HG03139 (cell line): ENCODE results near the gene CDH4.

ENCODE experiments used
- ATAC-seq: cut with Tn5 transposase; IDR thresholded peaks from one replicate; pipeline ENCODE4 v1.9.1; 2021; ENCODE audit not compliant: unreplicated experiment

CDH4 gene

DNA sequence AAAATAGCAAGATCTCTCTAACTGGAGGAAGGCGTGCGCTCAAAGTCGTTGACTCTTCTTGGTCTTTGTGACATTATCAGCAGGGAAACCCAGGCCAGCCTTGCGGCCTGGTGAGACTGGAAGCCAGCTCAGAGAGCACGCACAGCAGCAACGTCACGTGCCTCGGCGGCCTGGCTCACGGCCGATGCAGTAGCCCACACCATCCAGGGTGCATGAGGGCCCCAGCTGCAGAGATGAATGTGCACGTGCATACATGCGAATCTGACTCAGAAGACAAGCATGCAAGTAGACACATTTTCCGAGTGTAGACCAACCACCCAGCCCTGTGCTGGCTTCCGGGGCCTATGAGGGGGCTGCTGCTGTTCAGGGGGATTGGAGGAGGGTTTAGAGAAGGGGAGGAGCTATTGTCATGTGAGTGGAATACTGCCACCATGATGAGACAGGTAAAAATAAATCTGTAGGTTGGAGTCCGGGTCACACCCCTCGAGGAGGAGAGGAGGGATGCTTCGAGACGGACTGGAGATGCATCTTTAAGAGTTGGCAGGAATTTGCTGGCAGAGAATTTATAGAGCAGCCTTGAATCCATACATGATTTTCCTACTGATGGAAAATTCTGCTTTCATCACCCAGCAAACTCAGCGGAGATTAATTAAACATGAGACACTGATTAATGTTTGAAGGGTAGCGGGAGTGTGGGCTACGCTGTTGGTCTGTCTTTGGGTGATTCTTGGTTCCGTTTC lies 388.2 kb downstream of the CDH4 start:
- no peak for ATAC-seq

DNA sequence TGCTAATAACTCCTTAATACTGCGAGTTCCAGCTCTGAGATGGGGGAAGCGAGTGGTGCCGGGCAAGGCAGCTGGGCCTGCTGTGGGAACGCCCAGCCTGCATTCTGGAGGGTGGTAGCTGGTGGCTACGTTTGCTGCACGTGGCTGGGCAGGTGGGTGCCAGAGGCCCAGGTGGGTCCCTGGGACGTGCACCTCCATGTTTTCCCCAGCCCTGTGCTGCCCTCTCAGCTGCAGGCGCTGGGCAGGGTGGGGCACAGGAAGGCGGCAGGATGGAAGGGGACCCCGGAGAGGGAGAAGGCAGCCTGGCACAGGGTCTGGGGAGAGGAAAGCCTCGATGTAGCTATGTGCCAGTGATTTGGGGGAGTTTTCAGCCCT lies 388.8 kb downstream of the CDH4 start:
- no peak for ATAC-seq

DNA sequence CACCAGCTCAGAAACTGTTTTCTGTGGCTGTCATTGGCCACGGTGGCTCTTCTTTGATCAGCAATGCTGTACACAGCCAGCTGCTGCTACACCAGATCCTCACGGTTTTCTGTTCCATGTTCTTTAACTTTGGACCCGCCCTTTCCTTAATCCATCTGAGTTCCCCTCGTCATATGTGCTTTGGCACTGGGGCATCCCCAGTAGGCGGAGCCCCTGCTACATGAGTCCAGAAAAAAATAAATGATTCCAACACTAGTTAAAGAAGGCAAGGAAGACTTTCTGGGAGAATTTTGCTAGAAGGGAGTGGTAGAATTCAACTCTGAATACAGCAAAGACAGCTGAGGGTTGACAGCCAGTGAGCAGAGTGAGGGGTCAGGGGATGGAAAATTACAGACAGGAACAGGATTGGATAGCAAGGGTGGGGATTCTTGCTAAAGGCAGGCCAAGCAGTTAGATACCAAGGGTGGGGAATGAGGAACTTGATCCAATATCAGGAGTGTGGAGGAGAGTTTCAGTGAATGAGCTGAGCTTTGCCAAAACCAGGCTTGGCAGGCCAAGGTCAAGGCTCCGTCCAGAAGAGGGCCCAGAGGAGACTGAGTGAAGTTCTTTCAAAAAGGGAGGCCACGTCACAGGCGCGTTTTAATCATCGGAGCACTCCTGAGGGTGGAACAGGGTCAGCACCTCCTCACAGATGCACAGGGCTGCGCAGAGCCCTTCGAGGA lies 391.8 kb downstream of the CDH4 start:
- ATAC-seq: no peak

DNA sequence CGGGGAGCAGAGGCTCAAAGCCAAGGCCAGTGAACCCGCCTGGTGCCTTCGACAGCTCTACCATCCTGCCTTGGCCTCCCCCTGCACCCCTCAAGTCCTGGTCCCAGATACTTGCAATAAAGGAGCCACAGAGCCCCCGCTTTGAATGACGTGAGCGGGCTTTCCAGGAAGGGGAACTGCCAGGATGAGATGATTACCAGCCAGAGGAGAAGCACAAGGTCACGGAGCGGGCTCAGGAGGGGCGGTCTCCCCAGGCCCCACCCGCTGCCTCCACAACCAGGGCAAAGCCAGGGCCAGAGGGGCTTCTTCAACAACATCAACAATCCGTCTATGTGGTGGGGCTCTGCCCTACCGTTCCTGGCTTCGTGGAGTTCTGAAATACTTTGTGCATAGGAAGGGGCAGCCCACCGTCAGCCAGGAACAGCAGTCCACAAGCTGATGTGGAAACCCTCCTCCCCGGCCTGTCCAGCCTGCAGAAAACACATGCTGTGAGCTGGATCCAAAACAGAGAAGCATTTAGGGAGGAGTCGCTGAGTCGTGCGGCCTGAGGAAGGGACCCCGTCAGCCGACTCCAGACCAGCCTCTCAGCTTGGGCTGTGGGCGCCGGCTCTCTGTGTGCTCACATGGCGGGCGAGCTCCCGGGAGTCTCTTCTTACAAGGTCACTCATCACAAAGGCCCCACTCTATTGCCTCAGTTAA lies 392.5 kb downstream of the CDH4 start:
- ATAC-seq: no peak

DNA sequence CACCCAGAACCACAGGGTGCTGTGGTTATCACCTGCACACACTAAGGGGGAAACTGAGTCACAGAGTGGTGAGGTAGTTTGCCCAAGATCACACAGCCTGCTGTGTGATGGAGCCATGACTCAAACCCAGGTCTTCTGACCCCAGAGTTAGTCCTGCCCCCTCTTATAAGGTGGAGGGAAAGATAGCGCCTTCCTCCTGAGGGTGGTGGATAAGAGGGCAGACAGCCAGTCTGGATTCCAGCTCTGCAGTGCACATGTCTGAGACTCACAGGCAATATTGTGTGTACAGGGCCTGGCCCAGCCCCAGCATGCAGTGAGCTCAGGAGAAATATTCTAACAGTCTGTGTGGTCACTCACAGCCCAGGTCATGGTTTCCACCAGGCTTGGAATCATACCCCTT lies 393.7 kb downstream of the CDH4 start:
- no peak for ATAC-seq

DNA sequence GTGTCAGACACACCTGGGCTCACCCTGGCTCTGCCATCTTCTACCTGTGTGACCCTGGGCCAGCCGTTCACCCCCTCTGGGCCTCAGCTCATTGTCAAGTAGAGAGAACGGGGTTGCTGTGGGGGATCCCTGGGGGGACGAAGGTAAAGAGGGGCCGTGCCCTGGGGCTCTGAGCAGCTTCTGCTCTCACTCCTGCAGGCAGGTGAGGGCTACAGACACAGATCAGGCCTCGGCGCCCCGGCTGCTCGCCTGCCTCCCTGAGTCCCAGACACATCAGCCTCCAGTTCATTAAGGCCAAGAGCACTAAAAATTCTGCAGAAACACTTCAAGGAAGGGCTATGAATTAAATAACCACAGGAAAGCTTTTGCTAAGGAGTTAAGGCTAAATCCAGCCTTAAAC lies 394.4 kb downstream of the CDH4 start:
- ATAC-seq: no peak

DNA sequence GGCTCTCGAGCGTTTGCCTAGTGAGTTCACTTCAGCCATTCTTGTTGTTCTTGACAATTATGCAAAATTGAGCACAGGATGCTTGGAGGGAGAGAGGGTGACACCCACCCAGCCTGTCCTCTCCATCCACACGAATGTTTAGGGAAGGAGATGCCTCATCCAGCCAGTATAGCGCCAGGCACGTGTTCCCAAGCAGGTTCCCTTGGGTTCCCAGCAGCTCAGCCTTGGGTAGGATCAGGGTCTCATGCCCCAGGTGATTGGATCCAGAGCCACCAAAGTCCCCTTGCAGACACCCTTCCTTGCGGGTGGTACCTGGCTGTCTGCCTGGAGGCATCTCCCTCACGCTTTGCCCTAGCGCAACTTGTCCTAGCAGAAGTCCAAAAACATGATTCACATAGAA lies 394.9 kb downstream of the CDH4 start:
- no peak for ATAC-seq

DNA sequence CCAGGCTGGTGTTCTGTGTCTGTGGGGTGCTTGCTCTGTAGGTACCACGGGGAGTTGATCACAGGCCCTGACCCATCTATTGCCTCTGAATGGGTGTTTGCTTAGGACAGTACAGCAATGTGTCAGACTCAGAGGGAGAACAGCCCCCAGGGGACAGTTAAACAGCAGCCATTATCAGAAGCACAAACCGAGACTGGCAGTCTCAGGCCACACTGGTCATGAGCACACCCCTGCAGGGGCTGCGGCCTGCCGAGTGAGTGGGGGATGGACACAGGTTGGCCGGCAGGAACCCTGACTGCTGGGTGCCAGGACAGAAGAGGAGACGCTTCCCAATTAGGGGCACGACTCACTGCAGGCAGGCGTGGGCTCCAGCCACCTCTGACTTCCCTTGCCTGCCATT lies 395.6 kb downstream of the CDH4 start:
- ATAC-seq: no peak

DNA sequence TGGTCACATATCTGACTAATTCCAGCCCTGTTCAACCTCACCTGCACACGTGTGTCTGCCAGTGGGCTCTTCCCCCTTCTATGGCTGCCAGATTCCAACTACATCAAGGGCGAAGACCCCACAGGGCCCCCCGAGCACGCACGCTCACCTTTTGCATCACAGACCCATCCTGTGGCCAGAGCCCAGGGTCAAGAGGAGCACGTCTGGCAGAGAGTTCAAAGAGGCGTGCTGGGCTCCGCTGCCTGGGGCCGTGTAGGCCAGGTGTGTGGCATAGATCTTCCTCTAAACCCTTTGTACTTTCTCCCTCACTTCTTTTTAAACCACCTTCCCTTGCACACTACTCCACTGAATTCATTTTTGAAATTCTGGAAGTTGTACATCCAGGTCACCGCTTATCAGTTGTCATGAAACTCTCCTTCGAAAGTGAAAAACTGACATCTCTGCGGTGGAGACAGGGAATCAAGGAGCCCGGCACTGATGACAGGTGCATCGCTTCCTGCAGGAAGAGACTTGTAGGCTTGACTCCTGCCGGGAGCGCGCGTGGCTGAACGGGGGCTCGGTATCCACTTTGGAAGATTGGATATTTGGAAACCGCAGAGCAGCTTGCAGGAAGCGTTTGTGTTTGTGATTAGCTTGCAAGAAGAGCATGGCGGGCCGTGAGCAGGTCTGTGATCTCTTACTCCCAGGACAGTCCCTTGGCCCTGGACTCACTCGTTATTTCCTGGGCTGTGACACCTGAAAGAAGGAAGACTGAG lies 397.2 kb downstream of the CDH4 start:
- ATAC-seq: no peak

DNA sequence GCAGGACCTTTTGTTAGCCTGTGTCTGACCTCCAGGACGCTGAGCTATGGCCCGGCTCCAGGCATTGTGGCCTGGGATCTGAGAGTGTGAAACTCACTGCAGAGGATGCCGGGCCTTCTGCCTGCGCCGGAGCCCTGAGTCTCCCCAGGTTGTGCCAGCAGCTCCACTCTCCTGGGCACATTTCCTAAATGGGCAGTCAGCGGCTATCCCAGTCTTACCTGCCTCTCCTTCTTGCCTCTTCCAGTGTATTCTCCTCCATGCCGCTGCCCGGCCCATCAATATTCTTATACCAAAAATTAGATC lies 397.8 kb downstream of the CDH4 start:
- ATAC-seq: no peak

DNA sequence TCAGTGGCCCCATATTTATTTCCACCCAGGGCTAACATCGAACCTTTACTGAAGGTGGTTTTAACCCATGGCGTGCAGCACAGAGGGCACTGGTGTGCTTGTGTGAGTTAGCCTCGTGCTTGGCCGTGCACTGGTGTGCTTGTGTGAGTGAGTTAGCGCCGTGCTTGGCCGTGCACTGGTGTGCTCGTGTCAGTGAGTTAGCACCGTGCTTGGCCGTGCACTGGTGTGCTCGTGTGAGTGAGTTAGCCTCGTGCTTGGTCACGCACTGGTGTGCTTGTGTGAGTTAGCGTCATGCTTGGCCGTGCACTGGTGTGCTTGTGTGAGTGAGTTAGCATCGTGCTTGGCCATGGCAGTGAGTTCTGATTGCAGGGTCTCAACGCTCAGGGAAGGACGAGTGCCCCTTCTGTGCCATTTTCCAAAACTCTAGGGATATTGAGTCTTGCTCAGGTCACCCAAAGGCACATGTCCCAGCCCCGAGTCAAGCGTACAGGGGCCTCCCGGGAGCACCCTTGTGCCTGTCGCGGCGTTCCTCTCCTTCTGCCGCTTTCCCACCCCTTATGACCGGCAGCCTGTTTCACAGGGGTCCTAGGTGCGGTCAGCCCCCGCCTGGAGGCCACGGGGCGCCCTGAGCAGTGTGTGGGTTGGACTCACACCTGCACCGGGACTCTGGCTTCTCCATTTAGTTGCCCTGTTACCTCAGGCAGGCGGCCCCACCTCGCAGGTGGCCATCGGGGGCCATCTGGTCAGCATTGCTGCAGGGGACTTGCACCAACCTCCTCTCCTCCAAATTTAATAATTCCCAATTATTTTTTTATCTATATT lies 399.1 kb downstream of the CDH4 start:
- ATAC-seq: no peak

DNA sequence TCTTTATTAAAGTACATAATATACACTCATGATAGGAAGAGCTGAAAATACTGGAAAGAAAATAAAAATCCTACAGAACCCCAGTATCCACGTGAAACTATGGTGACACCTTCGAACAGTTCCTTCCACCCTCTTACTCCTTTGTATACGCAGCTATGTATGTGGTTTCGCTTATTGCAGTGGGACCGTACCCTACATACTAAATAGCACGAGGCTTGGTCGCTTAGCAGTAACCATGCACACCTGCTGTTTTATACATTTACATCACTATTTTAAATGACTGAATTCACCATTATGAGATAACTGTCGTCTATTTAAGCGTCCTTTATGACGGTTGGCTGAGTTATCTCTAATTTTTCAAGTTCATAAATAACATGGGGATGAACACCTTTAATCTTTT lies 400.1 kb downstream of the CDH4 start:
- no peak for ATAC-seq

DNA sequence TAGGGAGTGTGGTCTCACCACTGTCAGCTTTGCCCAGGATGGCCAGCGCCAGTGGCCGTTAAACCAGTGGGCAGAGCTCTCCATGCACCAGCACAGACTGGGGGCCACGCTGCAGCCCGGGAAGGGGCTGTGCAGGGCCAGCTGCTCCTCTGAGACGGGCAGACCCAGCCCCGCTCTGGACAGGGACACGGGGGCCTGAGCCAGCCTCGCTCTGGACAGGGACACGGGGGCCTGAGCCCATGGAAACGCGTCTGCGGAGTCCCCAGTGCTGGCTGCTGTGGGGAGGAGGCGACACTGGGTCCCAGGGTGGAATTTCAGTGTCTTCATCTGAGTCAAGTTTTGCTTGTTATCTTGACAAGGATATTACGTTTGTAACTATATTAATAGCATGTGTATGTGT lies 402.7 kb downstream of the CDH4 start:
- no peak for ATAC-seq

DNA sequence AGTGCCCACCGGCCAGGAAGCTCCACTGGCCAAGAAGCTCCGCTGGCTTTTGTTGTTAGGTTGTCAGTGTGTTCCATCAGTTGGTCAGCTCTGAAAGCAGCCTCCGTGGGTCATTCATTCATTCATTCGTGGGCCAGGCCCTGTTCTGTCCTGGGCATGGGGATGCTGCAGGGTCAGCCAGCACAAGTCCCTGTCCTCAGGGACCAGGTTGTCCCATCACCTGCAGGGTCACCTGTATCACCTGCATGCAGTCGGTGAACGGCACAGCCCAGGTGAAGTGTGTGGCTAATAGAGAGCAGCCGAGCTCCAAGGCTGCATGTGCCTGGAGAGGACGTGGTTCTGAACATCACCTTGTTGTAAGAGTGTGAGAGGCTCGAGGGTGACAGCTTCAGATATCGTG lies 403.5 kb downstream of the CDH4 start:
- no peak for ATAC-seq

DNA sequence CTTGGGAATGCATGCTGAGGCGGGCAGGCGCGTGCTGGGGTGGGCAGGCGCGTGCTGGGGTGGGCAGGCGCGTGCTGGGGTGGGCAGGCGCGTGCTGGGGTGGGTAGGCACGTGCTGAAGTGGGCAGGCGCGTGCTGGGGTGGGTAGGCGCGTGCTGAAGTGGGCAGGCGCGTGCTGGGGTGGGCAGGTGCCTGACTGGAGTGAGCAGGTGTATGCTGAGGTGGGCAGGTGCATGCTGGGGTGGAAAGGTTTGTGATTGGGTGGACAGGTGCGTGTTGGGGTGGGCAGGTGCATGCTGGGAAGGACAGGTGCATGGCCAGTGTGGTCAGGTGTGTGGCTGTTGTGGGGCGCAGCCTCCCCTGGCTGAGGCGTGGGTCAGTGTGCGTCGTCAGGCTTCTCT lies 404.1 kb downstream of the CDH4 start:
- ATAC-seq: no peak

DNA sequence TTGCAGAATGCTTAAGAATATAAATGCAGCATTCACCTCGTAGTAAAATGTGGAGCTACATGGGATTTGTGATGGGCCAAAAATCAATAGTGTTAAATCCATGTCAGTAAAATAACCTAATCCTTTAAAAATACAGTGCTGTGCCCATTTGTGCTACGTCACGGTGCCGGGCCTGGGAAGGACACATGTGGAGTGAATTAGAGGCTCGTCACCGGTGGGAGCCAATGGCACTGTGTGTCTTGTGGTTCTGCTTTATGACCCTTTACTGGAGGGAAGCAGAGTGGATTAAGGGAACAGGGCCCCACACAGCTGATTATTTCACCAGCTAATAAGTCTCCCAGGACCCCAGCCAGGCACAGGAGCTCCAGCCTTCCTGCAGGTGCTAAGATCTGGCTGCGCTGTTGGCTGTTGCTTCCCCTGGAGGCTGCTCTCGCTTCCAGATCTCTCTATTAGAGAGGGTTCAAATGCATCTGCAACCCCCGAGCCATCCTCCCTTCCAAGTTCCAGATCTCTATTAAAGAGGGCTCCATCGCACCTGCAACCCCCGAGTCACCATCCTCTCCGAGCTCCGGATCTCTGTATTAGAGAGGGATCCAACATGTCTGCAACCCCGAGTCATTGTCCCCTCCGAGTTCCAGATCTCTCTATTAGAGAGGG lies 405.8 kb downstream of the CDH4 start:
- ATAC-seq: no peak

DNA sequence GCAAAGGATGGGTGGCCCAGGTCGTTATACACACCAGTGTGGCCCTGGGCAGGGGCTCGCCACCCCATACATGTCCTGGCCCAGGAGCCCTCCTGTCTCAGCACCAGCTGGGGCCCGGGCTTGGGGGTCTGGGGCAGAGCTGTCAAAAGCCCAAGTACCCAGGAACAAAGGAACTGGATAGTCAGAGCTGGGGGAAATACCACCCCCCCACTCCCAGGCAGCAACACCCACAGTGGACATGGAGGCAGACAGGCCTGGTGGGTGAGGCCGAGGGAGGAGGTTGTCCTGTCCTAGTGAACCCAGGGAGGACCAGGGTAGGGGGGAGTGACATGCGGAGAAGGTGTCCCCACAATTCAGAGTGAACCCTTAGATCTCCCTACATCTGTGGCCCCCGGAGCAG lies 406.5 kb downstream of the CDH4 start:
- no peak for ATAC-seq

DNA sequence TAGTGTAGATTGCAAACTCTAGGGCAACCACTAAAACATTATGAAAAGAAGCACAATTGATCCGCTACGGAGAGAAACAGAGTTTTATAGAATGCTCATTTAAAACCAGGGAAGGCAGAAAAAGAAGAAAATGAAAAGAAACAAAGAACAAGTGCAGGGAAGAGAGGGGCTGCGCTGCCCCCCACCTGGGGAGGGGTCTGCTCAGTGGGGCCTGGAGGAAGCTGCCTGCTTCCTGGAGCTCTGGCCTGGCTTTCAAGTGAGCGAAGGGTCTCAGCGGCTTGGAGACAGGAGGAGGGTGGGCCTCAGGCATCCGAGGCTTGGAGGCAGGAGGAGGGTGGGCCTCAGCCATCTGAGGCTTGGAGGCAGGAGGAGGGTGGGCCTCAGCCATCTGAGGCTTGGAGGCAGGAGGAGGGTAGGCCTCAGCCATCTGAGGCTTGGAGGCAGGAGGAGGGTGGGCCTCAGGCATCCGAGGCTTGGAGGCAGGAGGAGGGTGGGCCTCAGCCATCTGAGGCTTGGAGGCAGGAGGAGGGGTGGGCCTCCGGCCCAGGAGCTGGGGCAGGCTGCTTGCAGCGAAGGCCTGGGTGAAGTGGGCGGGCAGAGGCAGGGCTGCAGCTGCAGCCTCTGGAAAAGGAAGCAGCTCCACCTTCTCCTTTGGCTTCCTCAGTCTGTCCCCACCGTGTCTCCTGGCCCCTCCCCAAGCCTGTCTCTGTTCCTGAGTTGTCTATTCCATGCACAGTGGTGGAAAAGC lies 407.4 kb downstream of the CDH4 start:
- ATAC-seq: no peak

DNA sequence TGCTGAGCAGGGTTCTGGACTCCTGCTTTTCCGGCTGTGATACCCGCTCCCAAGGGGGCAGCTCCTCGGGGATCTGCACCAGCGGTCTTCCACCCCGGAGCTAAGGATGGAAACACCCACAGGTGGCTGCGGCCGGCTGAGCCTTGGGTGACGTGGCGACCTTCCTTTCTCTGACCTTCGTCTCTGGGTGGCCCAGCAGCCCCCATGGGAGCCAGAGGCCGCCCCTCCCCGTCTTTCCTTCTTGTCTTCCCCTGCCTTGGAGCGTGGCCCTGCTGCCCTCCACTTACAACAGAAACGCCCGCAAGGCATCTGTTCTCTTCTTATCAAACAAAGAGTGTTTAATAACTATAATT lies 407.9 kb downstream of the CDH4 start:
- ATAC-seq: no peak

DNA sequence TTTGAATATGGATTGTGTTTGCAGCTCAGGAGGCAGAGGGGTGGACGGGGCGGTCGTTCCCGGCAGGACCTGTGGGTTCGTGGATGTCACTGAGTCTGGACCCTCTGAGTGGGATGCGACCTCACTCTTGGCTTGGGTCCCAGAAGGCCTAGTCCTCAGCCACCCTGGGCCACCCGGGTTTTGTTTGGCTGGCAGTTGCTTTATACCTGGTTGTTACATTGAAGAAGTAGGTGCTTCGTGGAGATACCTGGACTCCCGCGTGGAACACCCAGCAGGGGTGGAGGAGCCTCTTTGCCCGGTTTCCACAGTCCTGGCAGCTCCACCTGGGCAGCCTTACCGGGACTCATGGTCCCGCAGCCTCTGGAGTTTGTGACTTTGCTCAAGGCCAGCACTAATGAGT lies 408.5 kb downstream of the CDH4 start:
- ATAC-seq: no peak
